SK-N-SH treated with all-trans-retinoic acid at 6 μM for 48 hours (cell line): ENCODE measurements around the gene KRT31.

ENCODE experiments used
- ARNTL ChIP-seq: fragments of 450-650 bp; formaldehyde crosslinking; IDR thresholded peaks from 2 replicates; pipeline ENCODE4 v1.5.0; 2020; ENCODE audit warnings: low read depth, mild to moderate bottlenecking, moderate library complexity, borderline replicate concordance
- ZFP30 ChIP-seq: fragments of 450-650 bp; formaldehyde crosslinking; IDR thresholded peaks from 2 replicates; pipeline ENCODE4 v1.5.0; 2022; ENCODE audit warnings: mild to moderate bottlenecking, moderate library complexity

DNA sequence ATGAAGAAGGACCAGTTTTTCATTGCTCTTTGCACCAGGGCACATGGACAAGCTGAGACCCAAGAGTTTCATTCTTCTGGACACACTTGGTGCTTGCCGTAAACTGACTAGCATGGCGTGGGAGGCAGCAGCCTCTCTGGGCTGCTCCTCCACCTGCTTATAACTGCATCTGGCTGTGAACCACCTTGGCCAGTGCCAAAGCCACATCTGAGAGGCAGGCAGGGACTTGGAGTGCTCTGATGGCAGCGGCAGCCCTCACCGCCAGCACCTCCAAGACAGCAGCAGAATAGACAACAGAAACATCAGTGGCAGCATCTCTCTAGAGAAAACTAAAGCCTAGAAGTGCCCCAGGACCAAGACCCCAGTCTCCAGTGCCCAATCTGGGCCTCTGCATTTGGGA lies 22.3 kb upstream of the KRT31 start:
- no peak for TF ChIP-seq ZFP30 (CRISPR knock-in tag)
- TF ChIP-seq ARNTL = no peak
